ENCODE measurements around the gene MGMT.

Gene MGMT

DNA sequence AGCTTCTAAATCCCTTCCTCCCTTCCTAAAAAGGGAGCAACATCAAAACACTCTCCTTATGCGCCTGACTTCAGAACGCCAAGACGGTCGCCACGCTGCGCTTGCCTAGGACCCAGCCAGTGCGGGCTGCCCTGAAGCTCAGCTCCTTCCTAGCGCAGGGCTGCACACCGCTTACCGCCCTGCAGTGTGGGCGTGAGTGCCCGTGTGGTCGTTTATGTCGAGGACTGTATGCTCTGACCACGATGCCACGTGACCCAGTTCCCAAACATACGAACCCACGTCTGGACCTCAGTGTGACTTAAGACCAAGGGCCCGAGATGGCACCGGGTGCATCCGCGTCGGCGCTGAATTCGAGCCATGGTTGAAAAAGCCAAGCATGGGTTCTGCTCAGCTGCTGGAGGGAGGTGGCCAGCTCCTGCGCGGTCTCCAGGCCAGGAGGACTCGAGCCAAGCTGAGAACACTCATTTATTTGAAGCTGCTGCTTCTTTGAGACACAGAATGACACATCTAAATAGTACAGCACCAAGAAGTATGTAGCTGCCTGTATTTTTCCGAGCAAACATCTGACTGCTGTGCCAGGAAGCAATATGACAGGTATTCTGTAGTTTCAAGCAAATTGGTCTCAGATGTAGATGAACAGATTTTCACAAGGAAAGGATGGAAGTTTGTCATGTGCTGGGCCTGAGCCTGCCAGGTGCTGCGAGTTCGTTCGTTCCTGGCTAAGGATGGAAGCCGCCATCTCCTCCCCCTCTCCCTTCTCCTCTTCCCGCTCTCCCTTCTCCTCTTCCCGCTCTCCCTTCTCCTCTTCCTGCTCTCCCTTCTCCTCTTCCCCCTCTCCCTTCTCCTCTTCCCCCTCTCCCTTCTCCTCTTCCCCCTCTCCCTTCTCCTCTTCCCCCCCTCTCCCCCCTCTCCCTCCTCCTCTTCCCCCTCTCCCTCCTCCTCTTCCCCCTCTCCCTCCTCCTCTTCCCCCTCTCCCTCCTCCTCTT, 312.4 kb downstream of the MGMT start:
- Histone ChIP-seq H3K27ac (no peak overlapping the region), H3K36me3 (peaks cover 9% of the 10 kb centered on the region; the same call in 1 of the 2 replicates), H3K9me3 (no peaks in the 10 kb centered on the region), H3K27me3 (no peaks in the 10 kb centered on the region), H3K4me1 (peaks cover under 1% of the 10 kb centered on the region; the same call in 1 of the 2 replicates), H3K4me2 (no peak overlapping the region), H3K9ac (no peak overlapping the region), H4K20me1 (no peaks in the 10 kb centered on the region), H3K4me3 (no peak overlapping the region)
- no peak for TF ChIP-seq Cebpa-rat (IDR thresholded peaks at IDR 0.05)

DNA sequence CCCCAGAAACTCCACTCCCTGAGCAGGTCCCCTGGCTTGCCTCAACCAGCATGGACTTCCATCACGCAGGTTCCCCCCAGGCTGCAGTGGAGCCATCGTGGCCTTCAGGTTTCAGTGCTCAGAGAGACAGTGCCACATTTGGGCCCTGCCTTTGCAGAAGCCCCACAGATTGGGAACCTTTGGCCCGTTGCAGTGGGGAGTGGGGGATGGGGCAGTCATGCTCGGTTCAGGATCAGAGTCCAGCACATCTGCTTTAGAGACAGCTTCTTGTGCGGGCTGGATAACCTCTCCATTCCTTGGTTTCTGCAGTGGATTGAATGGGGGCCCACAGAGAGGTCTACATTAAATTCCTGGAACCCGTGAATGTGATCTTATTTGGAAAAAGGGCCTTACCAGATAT, 313.2 kb downstream of the MGMT start:
- H3K27me3 ChIP-seq, result no peaks in the 10 kb centered on the region
- no peak overlapping the region for H3K9ac ChIP-seq
- H3K9me3 ChIP-seq, result no peaks in the 10 kb centered on the region
- H3K4me3 ChIP-seq, result no peak overlapping the region
- H3K36me3 ChIP-seq, result peaks cover 9% of the 10 kb centered on the region; the same call in 1 of the 2 replicates
- H4K20me1 ChIP-seq, result no peaks in the 10 kb centered on the region
- H3K4me1 ChIP-seq, result peaks cover 9% of the 10 kb centered on the region; the same call in 1 of the 2 replicates
- no peak overlapping the region for H3K4me2 ChIP-seq
- H3K27ac ChIP-seq, result no peak overlapping the region
- no peak for TF ChIP-seq Cebpa-rat (IDR thresholded peaks at IDR 0.05)

- H3K4me3 ChIP-seq, result no peak overlapping the region
- H3K9ac ChIP-seq, result no peak overlapping the region
- peaks cover 9% of the 10 kb centered on the region; the same call in 1 of the 2 replicates for H3K36me3 ChIP-seq
- no peak overlapping the region for H3K4me2 ChIP-seq
- peaks cover 9% of the 10 kb centered on the region; the same call in 1 of the 2 replicates for H3K4me1 ChIP-seq
- no peak for TF ChIP-seq Cebpa-rat (IDR thresholded peaks at IDR 0.05)
- no peaks in the 10 kb centered on the region for H3K27me3 ChIP-seq
- H3K27ac ChIP-seq, result no peak overlapping the region
- H4K20me1 ChIP-seq, result no peaks in the 10 kb centered on the region
- H3K9me3 ChIP-seq, result no peaks in the 10 kb centered on the region
These were observed 314.1 kb downstream of the MGMT start for GRCh38 chr10:129780901-129781795.

DNA sequence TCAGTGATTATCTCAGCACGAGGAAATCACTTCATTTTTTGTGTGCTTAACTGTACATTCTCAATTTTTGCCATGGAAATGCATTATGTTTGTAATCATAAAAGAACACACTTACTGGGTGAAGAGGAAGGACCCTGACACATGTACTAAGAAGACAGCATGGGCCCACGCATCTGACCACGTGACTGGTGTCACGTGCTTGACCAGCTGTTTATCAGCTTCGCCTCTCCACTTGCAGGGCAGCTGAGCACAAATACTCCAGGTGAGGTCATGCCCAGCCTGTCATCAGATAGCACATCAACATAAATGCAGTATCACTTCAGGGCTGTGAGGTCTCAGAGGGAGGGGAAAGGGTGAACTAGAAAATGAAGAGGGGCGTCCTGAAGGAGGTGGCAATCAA, 317.2 kb downstream of the MGMT start:
- Histone ChIP-seq H3K9me3 (no peaks in the 10 kb centered on the region), H4K20me1 (no peaks in the 10 kb centered on the region), H3K4me3 (no peak overlapping the region), H3K4me1 (peaks cover 9% of the 10 kb centered on the region; the same call in 1 of the 2 replicates), H3K36me3 (peaks cover 6% of the 10 kb centered on the region; the same call in 1 of the 2 replicates), H3K27ac (no peak overlapping the region), H3K27me3 (no peaks in the 10 kb centered on the region), H3K9ac (no peak overlapping the region), H3K4me2 (no peak overlapping the region)
- TF ChIP-seq Cebpa-rat (IDR thresholded peaks at IDR 0.05), result no peak

- no peak overlapping the region for H3K4me3 ChIP-seq
- no peak overlapping the region for H3K27ac ChIP-seq
- H3K4me2 ChIP-seq, result no peak overlapping the region
- peaks cover 9% of the 10 kb centered on the region; the same call in 1 of the 2 replicates for H3K4me1 ChIP-seq
- no peak for TF ChIP-seq Cebpa-rat (IDR thresholded peaks at IDR 0.05)
- no peaks in the 10 kb centered on the region for H3K9me3 ChIP-seq
- H4K20me1 ChIP-seq, result no peaks in the 10 kb centered on the region
- no peaks in the 10 kb centered on the region for H3K27me3 ChIP-seq
- no peak overlapping the region for H3K9ac ChIP-seq
- peaks cover 6% of the 10 kb centered on the region; the same call in 1 of the 2 replicates for H3K36me3 ChIP-seq
These were observed 317.9 kb downstream of the MGMT start for GRCh38 chr10:129784891-129785290.

GRCh38 chr10:129785536-129785981, 318.5 kb downstream of the MGMT start:
- no peak overlapping the region for H3K27ac ChIP-seq
- H3K9me3 ChIP-seq, result no peaks in the 10 kb centered on the region
- no peak for TF ChIP-seq Cebpa-rat (IDR thresholded peaks at IDR 0.05)

DNA sequence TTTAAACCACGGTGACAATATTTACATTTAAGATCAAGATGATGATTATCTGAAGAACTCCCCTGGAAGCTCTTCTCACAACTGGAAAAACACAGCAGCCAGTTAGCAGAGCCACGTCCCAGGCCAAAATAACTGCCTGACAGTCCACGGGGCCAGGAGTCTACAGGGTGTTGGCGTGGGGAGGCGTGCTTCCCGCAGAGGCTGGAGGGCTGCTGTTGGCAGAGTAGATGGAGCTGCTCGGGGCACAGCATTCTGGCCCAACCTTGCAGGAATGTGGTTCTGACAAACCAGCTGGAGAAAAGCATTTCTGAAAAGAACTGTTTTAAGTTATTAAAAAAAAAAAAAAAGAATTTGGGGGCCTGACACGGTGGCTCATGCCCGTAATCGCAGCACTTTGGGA, 319.2 kb downstream of the MGMT start:
- Histone ChIP-seq H3K4me3 (no peak overlapping the region), H3K9ac (no peak overlapping the region), H3K4me1 (peaks cover 9% of the 10 kb centered on the region; the same call in 1 of the 2 replicates), H3K36me3 (peaks cover 6% of the 10 kb centered on the region; the same call in 1 of the 2 replicates), H3K27me3 (no peaks in the 10 kb centered on the region), H3K9me3 (no peaks in the 10 kb centered on the region), H3K27ac (no peak overlapping the region), H3K4me2 (no peak overlapping the region), H4K20me1 (no peaks in the 10 kb centered on the region)
- TF ChIP-seq Cebpa-rat (IDR thresholded peaks at IDR 0.05), result no peak

More at GRCh38 chr10:129785536-129785981, 318.5 kb downstream of the MGMT start:
- H3K4me2 ChIP-seq, result no peak overlapping the region
- H3K9ac ChIP-seq, result no peak overlapping the region
- H3K36me3 ChIP-seq, result peaks cover 6% of the 10 kb centered on the region; the same call in 1 of the 2 replicates
- H3K4me3 ChIP-seq, result no peak overlapping the region
- H4K20me1 ChIP-seq, result no peaks in the 10 kb centered on the region
- peaks cover 9% of the 10 kb centered on the region; the same call in 1 of the 2 replicates for H3K4me1 ChIP-seq
- H3K27me3 ChIP-seq, result no peaks in the 10 kb centered on the region

GRCh38 chr10:129787557-129787956, 320.5 kb downstream of the MGMT start:
- 0 out of 2 replicates have a peak, but pooled peaks cover under 1% of the 10 kb centered on the region for H3K9me3 ChIP-seq
- H4K20me1 ChIP-seq, result no peaks in the 10 kb centered on the region
- H3K4me3 ChIP-seq, result no peak overlapping the region
- no peak overlapping the region for H3K9ac ChIP-seq
- H3K4me1 ChIP-seq, result peaks cover 9% of the 10 kb centered on the region; the same call in 1 of the 2 replicates
- peaks cover 6% of the 10 kb centered on the region; the same call in 1 of the 2 replicates for H3K36me3 ChIP-seq
- no peaks in the 10 kb centered on the region for H3K27me3 ChIP-seq
- no peak for TF ChIP-seq Cebpa-rat (IDR thresholded peaks at IDR 0.05)
- no peak overlapping the region for H3K4me2 ChIP-seq
- no peak overlapping the region for H3K27ac ChIP-seq

DNA sequence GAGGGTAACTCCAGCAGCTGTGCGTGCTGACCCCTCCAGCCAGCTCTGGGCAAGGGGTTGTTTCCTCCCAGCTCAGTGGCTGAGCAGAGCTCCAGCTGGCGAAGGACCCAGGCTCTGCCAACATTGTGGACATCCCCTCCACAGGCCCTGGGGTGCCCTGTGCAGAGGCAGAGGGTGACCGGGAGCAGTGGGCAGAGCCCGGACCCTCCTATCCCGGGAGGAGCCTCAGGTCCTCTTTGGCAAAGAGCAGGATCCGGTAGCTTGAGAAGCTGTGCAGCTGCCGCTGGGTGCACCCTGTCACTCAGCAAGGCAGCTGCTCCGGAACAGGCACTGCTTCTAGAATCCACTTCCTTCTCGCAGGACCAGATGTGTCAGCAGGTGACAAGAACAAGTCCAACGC, 321.2 kb downstream of the MGMT start:
- Histone ChIP-seq H3K27ac (no peak overlapping the region), H3K9me3 (0 out of 2 replicates have a peak, but pooled peaks cover 4% of the 10 kb centered on the region), H4K20me1 (no peaks in the 10 kb centered on the region), H3K4me1 (peaks cover 9% of the 10 kb centered on the region; the same call in 1 of the 2 replicates), H3K4me3 (no peak overlapping the region), H3K36me3 (peaks cover 10% of the 10 kb centered on the region; the same call in 1 of the 2 replicates), H3K4me2 (no peak overlapping the region), H3K27me3 (no peaks in the 10 kb centered on the region), H3K9ac (no peak overlapping the region)
- TF ChIP-seq Cebpa-rat (IDR thresholded peaks at IDR 0.05), result no peak

Measured in BLaER1 (cell line).